ENCODE measurements around the gene MAPK8.

MAPK8 gene

DNA sequence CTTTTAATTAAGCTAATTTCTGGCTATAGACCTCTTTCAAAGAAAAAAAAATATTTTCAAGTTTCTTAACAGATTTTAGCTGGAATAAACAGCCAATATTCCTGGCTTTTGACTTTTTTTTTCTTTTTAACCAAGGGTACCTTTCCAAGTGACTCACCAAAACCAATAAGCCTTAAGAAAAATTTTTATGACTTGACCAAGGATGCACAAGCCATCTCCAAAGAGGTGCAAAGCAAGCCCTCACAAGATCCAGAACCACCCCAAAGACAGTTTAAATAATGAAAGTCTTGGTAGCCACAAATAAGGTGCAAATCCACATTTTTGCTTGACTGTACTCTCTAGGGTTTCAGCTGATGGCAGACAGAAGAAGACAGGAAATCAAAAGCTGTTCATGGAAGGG lies 76.5 kb downstream of the MAPK8 start:
- no peak for DNase-seq

DNA sequence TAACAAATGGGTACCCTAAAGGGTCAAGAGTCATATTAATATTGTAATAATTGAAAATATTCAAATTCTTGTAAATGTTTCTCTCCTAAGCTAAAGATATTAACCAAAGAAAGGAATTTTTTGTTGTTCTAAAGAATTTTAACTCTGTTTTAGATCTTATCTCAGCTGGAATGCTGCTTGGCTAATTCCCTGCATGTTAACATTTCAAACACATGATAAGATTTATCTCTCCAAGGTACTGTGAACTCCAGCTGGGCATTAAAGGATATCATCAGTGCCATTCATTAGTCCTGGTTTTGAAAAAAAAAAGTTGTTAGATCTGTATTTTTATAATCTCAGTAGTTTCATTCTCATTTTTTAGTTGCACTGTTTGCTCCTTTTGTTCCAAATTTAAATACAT lies 76.9 kb downstream of the MAPK8 start:
- DNase-seq = no peak

GRCh38 chr10:48384699-48384982 lies 78.2 kb downstream of the MAPK8 start:
- no peak for DNase-seq

DNA sequence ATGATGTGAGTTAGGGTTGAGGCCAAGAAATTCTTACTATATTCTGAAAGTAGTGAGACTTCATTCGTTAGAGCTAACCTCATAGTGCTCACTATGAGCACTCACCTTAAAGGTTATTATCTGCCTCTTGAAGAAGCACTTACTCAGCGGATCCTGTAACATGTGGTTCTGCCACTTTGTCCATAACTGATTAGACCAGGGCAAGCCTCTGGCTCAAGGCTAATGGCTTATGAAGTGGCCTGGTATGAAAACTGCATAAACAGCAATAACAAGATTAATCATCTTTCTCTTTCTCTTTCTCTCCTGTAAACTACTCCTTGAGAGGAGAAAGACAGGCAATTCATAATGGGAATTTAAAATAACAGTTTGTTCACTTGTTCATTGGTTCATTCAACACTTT lies 82.8 kb downstream of the MAPK8 start:
- DNase-seq = no peak

DNA sequence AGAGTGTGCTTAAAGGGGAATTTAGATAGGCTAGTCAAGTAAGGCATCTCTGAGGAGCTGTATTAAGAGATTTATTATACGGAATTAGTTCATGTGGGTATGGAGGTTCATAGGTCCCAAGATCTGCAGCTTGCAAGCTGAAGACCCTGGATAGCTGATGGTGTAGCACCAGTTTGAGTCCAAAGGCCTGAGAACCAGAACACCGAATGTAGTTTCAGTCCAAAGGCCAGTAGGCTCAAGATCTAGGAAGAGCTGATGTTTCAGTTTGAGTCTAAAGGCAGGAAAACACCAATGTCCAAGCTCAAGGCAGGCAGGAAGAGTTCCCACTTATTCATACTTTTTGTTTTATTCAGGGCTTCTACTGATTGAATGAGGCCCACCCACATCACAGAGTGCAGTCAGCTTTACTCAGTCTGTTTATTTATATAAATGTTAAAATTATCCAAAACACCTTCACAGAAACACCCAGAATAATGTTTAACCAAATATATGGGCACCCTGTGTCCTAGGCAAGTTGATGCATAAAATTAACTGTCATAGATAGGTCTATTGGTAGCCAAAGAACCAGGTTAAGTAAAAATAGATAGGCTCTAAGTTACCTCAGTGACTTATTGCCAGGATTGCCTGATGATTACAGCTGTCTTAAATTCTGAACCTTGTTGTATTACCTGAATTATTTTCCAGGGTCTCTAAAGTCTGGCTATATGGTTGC lies 83.5 kb downstream of the MAPK8 start:
- no peak for DNase-seq

DNA sequence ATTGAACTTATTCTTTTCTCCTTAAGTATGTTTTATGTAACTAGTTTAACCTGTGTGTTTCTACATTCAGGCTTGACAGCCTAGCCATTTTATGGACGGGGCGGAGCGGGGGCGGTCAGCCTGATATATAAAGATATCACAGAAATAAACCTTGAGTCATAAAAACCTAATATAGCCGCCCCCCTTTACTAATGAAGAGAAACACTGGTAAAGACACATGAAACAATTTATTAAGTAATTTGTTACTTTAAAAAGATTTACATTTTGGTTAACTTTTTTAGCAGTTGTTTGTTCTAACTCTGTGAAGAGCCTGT lies 84.0 kb downstream of the MAPK8 start:
- DNase-seq = no peak

- no peak for DNase-seq
Measured at GRCh38 chr10:48390933-48391845, 84.7 kb downstream of the MAPK8 start.

DNA sequence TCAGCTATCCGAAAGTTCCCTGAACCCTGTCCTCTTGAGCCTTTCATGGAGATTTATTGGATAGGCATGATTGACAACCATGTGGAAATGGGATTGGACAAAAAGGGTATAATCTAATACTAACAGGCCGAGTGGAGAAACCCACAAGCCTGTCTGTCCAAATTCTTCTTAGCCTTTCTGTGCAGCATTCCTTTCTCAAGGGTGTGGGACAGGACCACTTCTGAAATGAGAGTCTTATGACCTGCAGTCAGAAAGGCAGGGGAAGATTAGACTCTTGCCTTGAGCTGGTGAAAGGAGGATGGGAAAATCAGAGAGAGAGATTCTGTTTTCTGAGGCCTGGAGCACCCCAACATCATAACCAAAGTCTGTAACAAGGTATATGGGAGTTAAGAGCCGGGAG lies 85.5 kb downstream of the MAPK8 start:
- no peak for DNase-seq

GRCh38 chr10:48398261-48398660 lies 91.8 kb downstream of the MAPK8 start:
- DNase-seq = no peak

DNA sequence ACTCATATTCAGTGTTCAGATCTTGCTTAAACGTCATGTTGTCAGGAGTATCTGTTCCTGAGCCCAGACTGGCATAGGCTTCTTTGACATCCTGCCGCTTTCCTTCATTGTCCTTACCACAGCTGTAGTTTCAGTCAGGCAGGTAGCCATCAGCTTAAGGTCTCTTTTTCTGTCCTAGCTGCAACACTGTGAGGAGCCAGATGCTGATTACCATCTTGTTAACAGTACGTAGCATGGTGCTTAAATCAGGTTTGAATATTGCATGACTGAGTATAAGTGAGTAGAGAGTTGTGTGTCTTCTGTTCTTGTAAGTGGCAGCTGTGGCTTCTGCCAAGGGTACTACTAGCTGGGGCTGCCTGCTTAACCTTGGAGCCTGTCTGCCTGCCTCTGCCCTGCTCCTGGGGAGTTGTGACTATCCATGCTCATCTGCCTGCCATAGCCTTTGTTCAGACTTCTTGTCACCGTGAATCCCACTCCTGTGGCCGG lies 92.6 kb downstream of the MAPK8 start:
- no peak for DNase-seq

- DNase-seq = no peak
Measured at GRCh38 chr10:48399551-48399950, 93.1 kb downstream of the MAPK8 start.

- no peak for DNase-seq
Measured at GRCh38 chr10:48400129-48400849, 93.8 kb downstream of the MAPK8 start.

- DNase-seq = no peak
Measured at GRCh38 chr10:48400850-48401220, 94.4 kb downstream of the MAPK8 start.

GRCh38 chr10:48404646-48405045 lies 98.2 kb downstream of the MAPK8 start:
- DNase-seq = no peak

GRCh38 chr10:48406204-48406603 lies 99.7 kb downstream of the MAPK8 start:
- no peak for DNase-seq

DNA sequence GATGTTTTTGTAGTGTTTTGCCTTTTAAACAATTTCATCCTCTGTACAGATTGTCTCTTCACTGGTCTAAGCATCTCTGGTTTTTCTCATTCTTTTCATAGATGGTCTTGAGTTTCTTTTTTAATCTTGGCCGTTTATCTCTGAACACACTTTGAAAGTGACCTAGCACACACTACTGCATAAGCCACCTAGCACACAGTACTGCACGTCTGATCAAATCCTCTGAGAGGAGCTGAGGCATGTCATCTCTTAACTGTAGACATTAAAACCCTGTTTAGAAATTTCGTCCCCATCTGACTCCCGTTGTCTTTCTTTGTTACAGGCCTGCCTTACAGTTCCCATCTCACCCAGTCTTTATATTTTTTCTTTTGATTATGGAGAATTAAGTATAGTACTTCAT lies 100.2 kb downstream of the MAPK8 start:
- no peak for DNase-seq

- no peak for DNase-seq
Measured at GRCh38 chr10:48410503-48410902, 104.0 kb downstream of the MAPK8 start.

- no peak for DNase-seq
Measured at GRCh38 chr10:48411510-48411909, 105.0 kb downstream of the MAPK8 start.

DNA sequence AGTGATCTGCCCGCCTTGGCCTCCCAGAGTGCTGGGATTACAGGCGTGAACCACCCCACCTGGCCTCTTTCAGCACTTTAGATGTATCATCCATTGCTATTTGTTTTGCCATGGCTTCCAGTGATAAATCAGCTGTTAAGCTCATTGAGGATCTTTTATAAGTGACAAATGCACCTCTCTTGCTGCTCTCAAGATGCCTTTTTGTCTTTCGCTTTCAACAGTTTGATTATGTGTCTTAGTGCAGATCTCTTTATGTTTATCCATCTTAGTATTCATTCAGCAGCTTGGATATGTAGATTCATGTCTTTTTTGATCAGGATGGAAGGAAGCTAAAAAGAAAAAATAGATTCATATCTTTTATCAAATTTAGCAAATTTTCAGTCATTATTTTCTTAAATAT lies 105.6 kb downstream of the MAPK8 start:
- DNase-seq = no peak

- no peak for DNase-seq
Measured at GRCh38 chr10:48412933-48413332, 106.5 kb downstream of the MAPK8 start.

DNA sequence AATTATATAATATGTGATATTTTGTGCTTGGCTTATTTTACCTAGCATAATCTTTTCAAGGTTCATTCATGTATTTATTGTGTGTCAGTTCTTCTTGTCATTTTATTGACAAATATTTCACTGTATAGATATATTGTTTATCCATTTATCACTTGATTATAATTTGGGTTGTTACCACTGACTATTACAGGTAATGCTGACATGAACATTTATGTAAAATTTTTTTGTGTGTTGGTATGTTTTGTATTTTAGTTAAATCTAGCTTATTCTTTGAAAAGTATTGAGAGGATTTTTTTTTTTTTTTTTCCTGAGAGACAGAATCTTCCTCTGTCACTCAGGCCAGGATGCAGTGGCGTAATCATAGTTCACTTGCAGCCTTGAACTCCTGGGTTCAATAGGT lies 107.7 kb downstream of the MAPK8 start:
- no peak for DNase-seq

DNA sequence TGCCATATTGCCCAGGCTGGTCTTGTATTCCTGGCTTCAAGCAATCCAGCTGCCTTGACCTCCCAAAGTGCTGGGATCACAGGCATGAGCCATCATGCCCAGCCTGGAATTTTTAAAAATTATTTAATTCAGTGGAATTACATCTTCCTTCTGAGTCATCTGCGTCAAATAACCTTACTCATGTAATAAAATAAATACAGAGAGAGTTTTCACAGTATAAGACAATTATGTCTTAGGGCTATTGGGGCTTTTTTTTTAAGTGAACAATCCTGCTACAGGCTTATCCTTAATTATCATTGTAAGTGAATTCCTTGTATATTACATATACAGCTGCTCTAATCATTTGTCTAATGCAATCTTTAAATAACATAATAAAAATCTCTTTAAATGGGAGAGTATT lies 108.3 kb downstream of the MAPK8 start:
- no peak for DNase-seq

DNA sequence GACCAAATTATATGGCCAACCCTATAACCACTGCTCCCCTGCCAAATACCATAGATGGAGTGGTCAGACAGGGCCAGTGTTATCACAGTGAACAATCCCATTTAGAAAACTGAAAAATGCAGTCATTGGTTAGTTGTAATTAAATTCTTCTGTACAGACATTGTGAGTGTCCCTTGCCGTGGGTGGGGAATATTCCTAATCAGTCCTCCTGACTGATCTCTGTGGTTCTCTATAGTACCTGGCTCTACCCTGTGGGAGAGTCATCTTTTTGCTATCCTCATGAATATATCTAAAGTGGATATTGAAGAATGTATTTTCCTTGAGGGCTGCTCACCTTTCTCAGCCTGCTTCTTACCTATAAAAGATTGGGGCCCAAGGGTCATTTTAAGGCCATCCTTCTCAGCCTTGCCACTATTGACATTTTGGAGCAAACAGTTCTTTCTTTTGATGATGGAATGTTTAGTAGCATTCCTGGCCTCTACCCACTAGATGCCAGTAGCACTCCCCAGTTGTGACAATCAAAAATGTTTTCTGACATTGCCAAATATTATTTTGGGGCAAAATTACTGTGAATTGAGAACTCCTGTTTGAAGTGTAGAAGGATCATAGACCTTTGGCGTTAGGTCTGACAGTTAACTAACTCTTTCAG lies 110.2 kb downstream of the MAPK8 start:
- DNase-seq = no peak
